Aortic smooth muscle cell (primary cell): ENCODE results near the gene TERF2IP. TPM values are rescaled to one million over a fixed set of nuclear protein-coding genes. Genes with fewer than 3 reads are reported as not detected.

Experiments used
- total RNA-seq: library from RNA; depleted of rRNA; stranded (reverse); fragments of >200 nt; gene quantifications from 2 replicates; pipeline ENCODE4 v1.2.3, GENCODE V29; 2014

Gene TERF2IP, protein sequence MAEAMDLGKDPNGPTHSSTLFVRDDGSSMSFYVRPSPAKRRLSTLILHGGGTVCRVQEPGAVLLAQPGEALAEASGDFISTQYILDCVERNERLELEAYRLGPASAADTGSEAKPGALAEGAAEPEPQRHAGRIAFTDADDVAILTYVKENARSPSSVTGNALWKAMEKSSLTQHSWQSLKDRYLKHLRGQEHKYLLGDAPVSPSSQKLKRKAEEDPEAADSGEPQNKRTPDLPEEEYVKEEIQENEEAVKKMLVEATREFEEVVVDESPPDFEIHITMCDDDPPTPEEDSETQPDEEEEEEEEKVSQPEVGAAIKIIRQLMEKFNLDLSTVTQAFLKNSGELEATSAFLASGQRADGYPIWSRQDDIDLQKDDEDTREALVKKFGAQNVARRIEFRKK
- total RNA-seq = 50.1 and 50.7 TPM in 2 replicates

DNA sequence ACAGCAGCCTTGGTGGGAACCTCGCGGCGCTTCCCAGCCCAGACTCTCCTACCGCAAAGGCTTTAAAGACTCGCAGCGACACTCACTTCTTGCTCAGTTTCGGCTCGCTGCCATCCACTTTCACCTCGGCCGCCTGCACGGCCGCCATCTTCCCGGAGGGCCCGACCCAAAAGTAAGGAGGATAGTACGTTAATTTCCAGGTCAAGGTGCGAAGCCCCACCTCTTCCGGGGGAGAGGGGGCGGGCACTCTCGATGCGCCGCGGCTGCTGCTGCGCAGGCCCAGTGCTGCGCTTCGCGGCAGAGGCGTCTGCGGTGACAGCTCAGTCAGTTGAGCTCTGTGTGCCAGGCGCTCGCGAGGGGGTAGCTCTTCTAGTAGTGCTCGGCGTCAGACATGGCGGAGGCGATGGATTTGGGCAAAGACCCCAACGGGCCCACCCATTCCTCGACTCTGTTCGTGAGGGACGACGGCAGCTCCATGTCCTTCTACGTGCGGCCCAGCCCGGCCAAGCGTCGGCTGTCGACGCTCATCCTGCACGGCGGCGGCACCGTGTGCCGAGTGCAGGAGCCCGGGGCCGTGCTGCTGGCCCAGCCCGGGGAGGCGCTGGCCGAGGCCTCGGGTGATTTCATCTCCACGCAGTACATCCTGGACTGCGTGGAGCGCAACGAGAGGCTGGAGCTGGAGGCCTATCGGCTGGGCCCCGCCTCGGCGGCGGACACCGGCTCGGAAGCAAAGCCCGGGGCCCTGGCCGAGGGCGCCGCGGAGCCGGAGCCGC lies at the start of gene TERF2IP, which contains the start of gene KARS1:
Gene TERF2IP, plus strand, starts transcription at position 282 of the 773 bp plus-strand sequence. Its CDS starts 110 bp downstream, at position 392.
Gene KARS1, minus strand, starts transcription at position 174 of the 773 bp plus-strand sequence. Its CDS starts 26 bp downstream, at position 148.

DNA sequence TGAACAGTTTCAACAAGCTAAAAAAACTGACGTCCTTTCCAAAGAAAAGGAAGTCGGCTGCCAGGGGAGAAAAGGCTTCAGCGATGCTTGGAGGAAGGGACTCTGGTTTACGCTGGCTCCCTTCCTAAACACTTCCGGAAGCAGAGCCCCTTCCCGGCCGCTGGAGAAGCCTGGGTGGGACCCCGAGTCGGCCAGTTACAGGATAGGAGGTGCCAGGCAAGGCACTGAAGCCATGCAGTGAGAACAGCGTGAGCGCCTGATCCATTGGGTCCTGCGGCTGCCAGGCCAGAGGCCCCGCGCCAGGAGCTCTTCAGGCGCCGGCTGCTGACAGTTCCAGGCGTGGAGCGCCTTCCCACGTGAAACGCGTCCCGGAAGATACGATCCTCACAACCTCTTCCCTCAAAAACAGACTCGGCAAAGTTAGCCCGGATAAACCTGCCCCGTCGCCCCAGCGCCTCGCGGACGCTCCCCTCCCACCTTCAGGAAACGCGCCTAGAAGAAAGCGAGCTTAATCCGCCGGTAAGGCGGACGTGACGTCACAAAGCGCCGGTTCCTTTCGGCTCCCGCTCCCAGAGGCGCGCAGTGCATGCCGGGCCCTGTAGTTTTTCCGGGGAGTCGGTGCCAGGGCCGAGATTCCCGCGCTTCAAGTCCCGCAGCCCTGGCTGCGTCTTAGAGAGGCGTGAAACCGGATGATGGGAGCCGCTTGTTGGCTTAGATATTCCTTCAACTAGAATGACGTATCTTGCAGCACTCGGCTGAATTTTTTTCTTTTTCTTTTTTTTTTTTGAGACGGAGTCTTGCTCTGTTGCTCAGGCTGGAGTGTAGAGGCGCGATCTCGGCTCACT lies 24.6 kb upstream of the TERF2IP start, which contains the start of gene ADAT1:
Gene ADAT1, minus strand, starts transcription at position 521 of the 845 bp plus-strand sequence. CDS start 2,482 bp downstream, outside the sequence.

DNA sequence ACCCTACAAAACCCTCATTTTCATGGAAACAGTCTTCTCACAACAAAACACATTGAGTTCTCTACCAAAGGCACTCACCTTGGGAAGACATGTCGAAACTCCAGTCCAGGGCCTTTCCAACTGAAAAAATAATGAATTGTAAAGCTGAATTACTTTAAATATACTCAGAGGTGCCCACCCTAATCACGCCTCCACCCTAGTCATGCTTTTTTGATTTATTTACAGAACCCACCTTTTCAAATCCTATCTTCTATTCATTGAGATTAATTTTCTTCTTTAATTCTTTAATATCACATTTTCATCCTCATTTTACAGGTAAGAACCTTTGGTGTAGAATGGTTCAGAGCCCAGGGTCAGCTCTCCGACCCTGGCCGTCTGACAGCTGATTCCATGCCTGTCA lies 29.3 kb downstream of the TERF2IP start, which contains the start of gene CPHXL2:
Gene CPHXL2, minus strand, starts transcription at position 101 of the 400 bp plus-strand sequence. Its CDS starts 10 bp downstream, at position 91.

DNA sequence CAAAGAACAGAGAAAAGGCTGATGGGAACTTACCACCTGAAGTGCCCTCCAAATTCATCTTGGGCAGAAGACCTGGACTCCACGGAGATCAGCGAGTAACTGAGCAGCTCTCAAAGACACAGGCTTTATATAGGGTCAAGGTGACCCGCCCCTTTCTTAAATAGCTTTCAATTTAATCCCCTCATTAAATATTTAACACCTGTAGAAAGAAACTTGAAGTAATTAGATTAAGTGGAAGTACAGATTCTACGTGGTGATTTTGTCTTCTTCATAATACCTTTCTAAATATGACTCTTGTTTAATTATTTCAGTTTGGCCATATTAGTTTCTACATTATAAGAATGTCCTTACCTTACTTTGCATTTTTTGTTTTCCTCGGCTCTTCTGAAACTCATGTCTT lies 53.8 kb downstream of the TERF2IP start, which contains the start of gene DUXB:
Gene DUXB, minus strand, starts transcription at position 101 of the 400 bp plus-strand sequence. Its CDS starts 43 bp downstream, at position 58.

Other genes starting within 250 kb of the TERF2IP start
- 50.1 and 53.6 TPM in 2 replicates for gene CFDP1, start 214.3 kb upstream of the TERF2IP start, total RNA-seq
- 9.5 and 11.9 TPM in 2 replicates for gene TMEM170A, start 183.1 kb upstream of the TERF2IP start, total RNA-seq
- 0.31 and 0.92 TPM in 2 replicates for gene CHST6, start 152.3 kb upstream of the TERF2IP start, total RNA-seq
- 0.13 TPM in 1 of 2 replicates, not detected in the other for gene CHST5, start 111.7 kb upstream of the TERF2IP start, total RNA-seq
- 12.0 and 15.5 TPM in 2 replicates for gene TMEM231, start 91.5 kb upstream of the TERF2IP start, total RNA-seq
- 38.8 and 52.6 TPM in 2 replicates for gene GABARAPL2, start 81.4 kb upstream of the TERF2IP start, total RNA-seq
- gene ADAT1, start 24.5 kb upstream of the TERF2IP start, total RNA-seq = 35.8 and 57.1 TPM in 2 replicates
- gene KARS1, start 108 bp upstream of the TERF2IP start, total RNA-seq = 135 and 143 TPM in 2 replicates
- not detected in 2 replicates for gene CPHXL2, start 29.2 kb downstream of the TERF2IP start, total RNA-seq
- not detected in 2 replicates for gene DUXB, start 53.7 kb downstream of the TERF2IP start, total RNA-seq
- gene CPHXL, start 78.7 kb downstream of the TERF2IP start, total RNA-seq = not detected in 2 replicates